H1 (cell line): ENCODE measurements around the gene MBD3.

Experiments used
- CHD1 ChIP-seq: IDR thresholded peaks from 2 replicates; pipeline ENCODE4 v1.6.1; 2012; ENCODE audit warnings: low read depth, low read length, improper control_type of control experiment
- CTCF ChIP-seq, 3 experiments: IDR thresholded peaks; 1 replicate in 2 of 3; 2 replicates in 1 of 3; pipeline versions ENCODE4 v1.5.1 to v1.6.1; 2011; ENCODE audit warnings: low read length in 3 of 3, mild to moderate bottlenecking in 3 of 3, inconsistent platforms in 2 of 3, low read depth in 1 of 3, moderate library complexity in 1 of 3; ENCODE audit not compliant: insufficient read depth in 1 of 3; ENCODE audit errors: control extremely low read depth in 1 of 3
- EP300 ChIP-seq, 2 experiments: IDR thresholded peaks; 1 replicate in 1 of 2; 2 replicates in 1 of 2; pipeline ENCODE4 v1.6.1; 2011 to 2012; ENCODE audit warnings: low read depth in 2 of 2, low read length in 2 of 2, mild to moderate bottlenecking in 2 of 2, borderline replicate concordance in 1 of 2, inconsistent platforms in 1 of 2, moderate library complexity in 1 of 2
- EZH2 ChIP-seq: fragments of 200-600 bp; sonication (generic); IDR thresholded peaks from 2 replicates; pipeline ENCODE4 v1.7.1; 2012; ENCODE audit warnings: low read depth, mild to moderate bottlenecking, moderate library complexity, low read length, inconsistent platforms; ENCODE audit not compliant: severe bottlenecking
- GTF2F1 ChIP-seq: IDR thresholded peaks from 2 replicates; pipeline ENCODE4 v1.6.1; 2012; ENCODE audit warnings: low read depth, low read length, improper control_type of control experiment, borderline replicate concordance
- POLR2A ChIP-seq, 2 experiments: IDR thresholded peaks; 1 replicate in 1 of 2; 2 replicates in 1 of 2; pipeline ENCODE4 v1.6.1; 2011; ENCODE audit warnings: low read depth in 2 of 2, low read length in 2 of 2, mild to moderate bottlenecking in 2 of 2; ENCODE audit errors: control extremely low read depth in 1 of 2
- TAF1 ChIP-seq: IDR thresholded peaks from 2 replicates; pipeline ENCODE4 v1.6.1; 2011; ENCODE audit warnings: mild to moderate bottlenecking, low read depth, low read length
- TEAD4 ChIP-seq: IDR thresholded peaks from 2 replicates; pipeline ENCODE4 v1.6.1; 2012; ENCODE audit warnings: low read depth, low read length, inconsistent platforms, mixed read lengths
- USF2 ChIP-seq: IDR thresholded peaks from 2 replicates; pipeline ENCODE4 v1.6.1; 2011; ENCODE audit warnings: low read length, improper control_type of control experiment
- YY1 ChIP-seq: IDR thresholded peaks from 2 replicates; pipeline ENCODE4 v1.6.1; 2011; ENCODE audit warnings: low read depth, mild to moderate bottlenecking, low read length

- no peak for TF ChIP-seq EP300 (IDR thresholded peaks at IDR 0.05; ENCODE audit: borderline replicate concordance in 1 of 2, low read depth in 2 of 2, low read length in 2 of 2)
- TF ChIP-seq EZH2: no peak
- no peak for TF ChIP-seq USF2
- no peak for TF ChIP-seq POLR2A (IDR thresholded peaks at IDR 0.05; ENCODE audit: control extremely low read depth in 1 of 2, low read depth in 2 of 2, low read length in 2 of 2)
- TF ChIP-seq CTCF (IDR thresholded peaks at IDR 0.05; ENCODE audit: control extremely low read depth in 1 of 3, insufficient read depth in 1 of 3, low read depth in 1 of 3, low read length in 3 of 3): no peak
- TF ChIP-seq CHD1: no peak
- TF ChIP-seq YY1: no peak
- no peak for TF ChIP-seq GTF2F1
- TF ChIP-seq TEAD4: no peak
- TF ChIP-seq TAF1: no peak
Measured at GRCh38 chr19:1551068-1552040, 41.3 kb downstream of the MBD3 start.
